ENCODE measurements around the gene DEF6.

- TF ChIP-seq, protein P1, sequence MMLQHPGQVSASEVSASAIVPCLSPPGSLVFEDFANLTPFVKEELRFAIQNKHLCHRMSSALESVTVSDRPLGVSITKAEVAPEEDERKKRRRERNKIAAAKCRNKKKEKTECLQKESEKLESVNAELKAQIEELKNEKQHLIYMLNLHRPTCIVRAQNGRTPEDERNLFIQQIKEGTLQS (IDR thresholded peaks at IDR 0.05) = no peak
- TF ChIP-seq, protein P2, sequence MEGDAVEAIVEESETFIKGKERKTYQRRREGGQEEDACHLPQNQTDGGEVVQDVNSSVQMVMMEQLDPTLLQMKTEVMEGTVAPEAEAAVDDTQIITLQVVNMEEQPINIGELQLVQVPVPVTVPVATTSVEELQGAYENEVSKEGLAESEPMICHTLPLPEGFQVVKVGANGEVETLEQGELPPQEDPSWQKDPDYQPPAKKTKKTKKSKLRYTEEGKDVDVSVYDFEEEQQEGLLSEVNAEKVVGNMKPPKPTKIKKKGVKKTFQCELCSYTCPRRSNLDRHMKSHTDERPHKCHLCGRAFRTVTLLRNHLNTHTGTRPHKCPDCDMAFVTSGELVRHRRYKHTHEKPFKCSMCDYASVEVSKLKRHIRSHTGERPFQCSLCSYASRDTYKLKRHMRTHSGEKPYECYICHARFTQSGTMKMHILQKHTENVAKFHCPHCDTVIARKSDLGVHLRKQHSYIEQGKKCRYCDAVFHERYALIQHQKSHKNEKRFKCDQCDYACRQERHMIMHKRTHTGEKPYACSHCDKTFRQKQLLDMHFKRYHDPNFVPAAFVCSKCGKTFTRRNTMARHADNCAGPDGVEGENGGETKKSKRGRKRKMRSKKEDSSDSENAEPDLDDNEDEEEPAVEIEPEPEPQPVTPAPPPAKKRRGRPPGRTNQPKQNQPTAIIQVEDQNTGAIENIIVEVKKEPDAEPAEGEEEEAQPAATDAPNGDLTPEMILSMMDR (IDR thresholded peaks at IDR 0.05; ENCODE audit: low read depth, low read length, missing input control) = no peak
- TF ChIP-seq SP1 (IDR thresholded peaks at IDR 0.05) = no peak
- no peak for TF ChIP-seq TAF1 (conservative IDR thresholded peaks at IDR 0.05)
- no peak for TF ChIP-seq FOXA1 (IDR thresholded peaks at IDR 0.05)
- TF ChIP-seq JUND (IDR thresholded peaks at IDR 0.05) = no peak
- no peak for TF ChIP-seq GABPA (IDR thresholded peaks at IDR 0.05 in 1 of 2, conservative IDR thresholded peaks at IDR 0.05 in 1 of 2)
- TF ChIP-seq, protein P3, sequence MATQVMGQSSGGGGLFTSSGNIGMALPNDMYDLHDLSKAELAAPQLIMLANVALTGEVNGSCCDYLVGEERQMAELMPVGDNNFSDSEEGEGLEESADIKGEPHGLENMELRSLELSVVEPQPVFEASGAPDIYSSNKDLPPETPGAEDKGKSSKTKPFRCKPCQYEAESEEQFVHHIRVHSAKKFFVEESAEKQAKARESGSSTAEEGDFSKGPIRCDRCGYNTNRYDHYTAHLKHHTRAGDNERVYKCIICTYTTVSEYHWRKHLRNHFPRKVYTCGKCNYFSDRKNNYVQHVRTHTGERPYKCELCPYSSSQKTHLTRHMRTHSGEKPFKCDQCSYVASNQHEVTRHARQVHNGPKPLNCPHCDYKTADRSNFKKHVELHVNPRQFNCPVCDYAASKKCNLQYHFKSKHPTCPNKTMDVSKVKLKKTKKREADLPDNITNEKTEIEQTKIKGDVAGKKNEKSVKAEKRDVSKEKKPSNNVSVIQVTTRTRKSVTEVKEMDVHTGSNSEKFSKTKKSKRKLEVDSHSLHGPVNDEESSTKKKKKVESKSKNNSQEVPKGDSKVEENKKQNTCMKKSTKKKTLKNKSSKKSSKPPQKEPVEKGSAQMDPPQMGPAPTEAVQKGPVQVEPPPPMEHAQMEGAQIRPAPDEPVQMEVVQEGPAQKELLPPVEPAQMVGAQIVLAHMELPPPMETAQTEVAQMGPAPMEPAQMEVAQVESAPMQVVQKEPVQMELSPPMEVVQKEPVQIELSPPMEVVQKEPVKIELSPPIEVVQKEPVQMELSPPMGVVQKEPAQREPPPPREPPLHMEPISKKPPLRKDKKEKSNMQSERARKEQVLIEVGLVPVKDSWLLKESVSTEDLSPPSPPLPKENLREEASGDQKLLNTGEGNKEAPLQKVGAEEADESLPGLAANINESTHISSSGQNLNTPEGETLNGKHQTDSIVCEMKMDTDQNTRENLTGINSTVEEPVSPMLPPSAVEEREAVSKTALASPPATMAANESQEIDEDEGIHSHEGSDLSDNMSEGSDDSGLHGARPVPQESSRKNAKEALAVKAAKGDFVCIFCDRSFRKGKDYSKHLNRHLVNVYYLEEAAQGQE (IDR thresholded peaks at IDR 0.05) = no peak
- TF ChIP-seq, protein P4, sequence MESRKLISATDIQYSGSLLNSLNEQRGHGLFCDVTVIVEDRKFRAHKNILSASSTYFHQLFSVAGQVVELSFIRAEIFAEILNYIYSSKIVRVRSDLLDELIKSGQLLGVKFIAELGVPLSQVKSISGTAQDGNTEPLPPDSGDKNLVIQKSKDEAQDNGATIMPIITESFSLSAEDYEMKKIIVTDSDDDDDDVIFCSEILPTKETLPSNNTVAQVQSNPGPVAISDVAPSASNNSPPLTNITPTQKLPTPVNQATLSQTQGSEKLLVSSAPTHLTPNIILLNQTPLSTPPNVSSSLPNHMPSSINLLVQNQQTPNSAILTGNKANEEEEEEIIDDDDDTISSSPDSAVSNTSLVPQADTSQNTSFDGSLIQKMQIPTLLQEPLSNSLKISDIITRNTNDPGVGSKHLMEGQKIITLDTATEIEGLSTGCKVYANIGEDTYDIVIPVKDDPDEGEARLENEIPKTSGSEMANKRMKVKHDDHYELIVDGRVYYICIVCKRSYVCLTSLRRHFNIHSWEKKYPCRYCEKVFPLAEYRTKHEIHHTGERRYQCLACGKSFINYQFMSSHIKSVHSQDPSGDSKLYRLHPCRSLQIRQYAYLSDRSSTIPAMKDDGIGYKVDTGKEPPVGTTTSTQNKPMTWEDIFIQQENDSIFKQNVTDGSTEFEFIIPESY (IDR thresholded peaks at IDR 0.05) = no peak
Observed at GRCh38 chr6:35343092-35343834, 45.6 kb downstream of the DEF6 start.

Measured in liver (tissue), 3 donors.